Panc1 (cell line): Measurements from ENCODE around the gene SYT1. TPM values are rescaled to one million over a fixed set of nuclear protein-coding genes. Genes with fewer than 3 reads are reported as not detected.

Experiments
- ATAC-seq: fragments of 200-7000 bp; cut with Tn5 transposase; 2 replicates; pipeline ENCODE4 v1.9.1; 2020; ENCODE audit warnings: mild to moderate bottlenecking, moderate library complexity
- BruUV-seq: library from RNA; stranded (reverse); fragments of 400-500 nt; replicated peaks from 2 replicates; lab custom pipeline; 2021; lab: Mats Ljungman, UMichigan
- CTCF ChIA-PET: fragments of 300-600 bp; sonication (Branson Sonifier 250); formaldehyde crosslinking; loops from one replicate; lab custom pipeline; 2022; ENCODE audit warnings: antibody characterized with exemption; lab: Charles Lee
- POLR2A ChIA-PET: fragments of 300-600 bp; sonication (Branson Sonifier 250); formaldehyde crosslinking; loops from one replicate; lab custom pipeline; 2022; ENCODE audit warnings: antibody characterized with exemption; lab: Charles Lee
- DNase-seq: peaks from one replicate; pipeline ENCODE4 v3.0.0-alpha.2; 2010; ENCODE audit warnings: low read depth, low spot score
- H3K27ac ChIP-seq: 2 replicates; pipeline ENCODE4 v1.5.1; 2011; ENCODE audit warnings: mild to moderate bottlenecking, low read length, inconsistent platforms
- H3K27me3 ChIP-seq: fragments of 200-500 bp; sonication (Bioruptor generic); 2 replicates; pipeline ENCODE4 v1.6.0; 2014; ENCODE audit warnings: low read length, inconsistent platforms; ENCODE audit not compliant: control insufficient read depth, insufficient read depth
- H3K36me3 ChIP-seq: fragments of 200-500 bp; sonication (Bioruptor generic); 2 replicates; pipeline ENCODE4 v1.5.1; 2014; ENCODE audit warnings: inconsistent platforms, mild to moderate bottlenecking, low read length, moderate library complexity; ENCODE audit not compliant: control insufficient read depth, insufficient read depth
- H3K4me1 ChIP-seq: 2 replicates; pipeline ENCODE4 v1.5.1; 2011; ENCODE audit warnings: inconsistent platforms, mild to moderate bottlenecking, low read length, moderate library complexity; ENCODE audit not compliant: control insufficient read depth, insufficient read depth
- H3K4me3 ChIP-seq, 2 experiments: 2 replicates each; pipeline ENCODE4 v1.5.1; 2011 to 2012; ENCODE audit warnings: low read depth in 2 of 2, low read length in 2 of 2, mild to moderate bottlenecking in 2 of 2, inconsistent platforms in 1 of 2, moderate library complexity in 1 of 2
- H3K9me3 ChIP-seq: fragments of 200-500 bp; sonication (Bioruptor generic); 2 replicates; pipeline ENCODE4 v1.5.1; 2014; ENCODE audit warnings: low read depth, mild to moderate bottlenecking, inconsistent platforms, low read length, moderate library complexity; ENCODE audit not compliant: control insufficient read depth, insufficient read depth
- POLR2AphosphoS5 ChIP-seq: IDR thresholded peaks from 2 replicates; pipeline ENCODE4 v1.6.1; 2012; ENCODE audit warnings: mild to moderate bottlenecking, low read depth, low read length, moderate library complexity
- REST ChIP-seq, 2 experiments: IDR thresholded peaks; 2 replicates each; pipeline ENCODE4 v1.6.1; 2011 to 2012; ENCODE audit warnings: low read depth in 2 of 2, control low read depth in 1 of 2, low read length in 1 of 2, mild to moderate bottlenecking in 1 of 2, moderate library complexity in 1 of 2; ENCODE audit not compliant: insufficient read depth in 1 of 2
- SIN3A ChIP-seq: IDR thresholded peaks from 2 replicates; pipeline ENCODE4 v1.6.1; 2012; ENCODE audit warnings: low read depth, mild to moderate bottlenecking, low read length, moderate library complexity, borderline replicate concordance; ENCODE audit not compliant: insufficient read depth
- TCF7L2 ChIP-seq: IDR thresholded peaks from 2 replicates; pipeline ENCODE4 v1.6.1; 2011; ENCODE audit warnings: mild to moderate bottlenecking, low read depth, low read length, inconsistent platforms
- in situ Hi-C: cut with HindIII; loops from 2 replicates; pipeline ENCODE4 v1.10.0; 2016; ENCODE audit warnings: low sequenced_read_pairs, low pct_unique_long_range_greater_than_20kb
- intact Hi-C: fragments of 100-400 bp; cut with micrococcal nuclease; formaldehyde crosslinking; loops from one replicate; pipeline ENCODE4 v1.10.0; 2022; ENCODE audit not compliant: unreplicated experiment
- total RNA-seq: library from RNA; stranded (reverse); gene quantifications from one replicate; pipeline ENCODE4 v1.2.1, GENCODE V29; 2021; ENCODE audit not compliant: unreplicated experiment
- TF ChIP-seq, protein P1 (sequence below): fragments of 450-650 bp; IDR thresholded peaks from 2 replicates; pipeline ENCODE4 v1.5.1; 2017; ENCODE audit warnings: mild to moderate bottlenecking

SYT1 gene
- total RNA-seq, 1 experiment from 2014 or later: 3.0 TPM

- BruUV-seq: no TSS peak
- intact Hi-C loops (no loop called here), in situ Hi-C loops (no loop called here)
- ChIA-PET CTCF (no interaction called here), POLR2A (no interaction called here)
- no peak for DNase-seq
- no peak for ATAC-seq
- no peaks in the 10 kb centered on the region for H3K27me3 ChIP-seq
- no peaks in the 10 kb centered on the region for H3K36me3 ChIP-seq
- H3K27ac ChIP-seq: no peak overlapping the region
- no peak overlapping the region for H3K4me3 ChIP-seq
- H3K4me1 ChIP-seq: no peaks in the 10 kb centered on the region
- TF ChIP-seq REST (IDR thresholded peaks at IDR 0.05; ENCODE audit: insufficient read depth in 1 of 2, low read depth in 2 of 2, low read length in 1 of 2): no peak
- no peaks in the 10 kb centered on the region for H3K9me3 ChIP-seq
These were observed 144.0 kb downstream of the SYT1 start for GRCh38 chr12:79008591-79008990.

GRCh38 chr12:79012636-79013035 is 148.1 kb downstream of the SYT1 start:
- Histone ChIP-seq H3K4me3 (no peak overlapping the region), H3K4me1 (no peaks in the 10 kb centered on the region), H3K27ac (no peak overlapping the region), H3K36me3 (no peaks in the 10 kb centered on the region), H3K27me3 (no peaks in the 10 kb centered on the region), H3K9me3 (no peaks in the 10 kb centered on the region)
- ATAC-seq (no peak), DNase-seq (no peak)
- intact Hi-C loops: no loop called here
- no peak for TF ChIP-seq POLR2AphosphoS5
- no peak for TF ChIP-seq REST (IDR thresholded peaks at IDR 0.05; ENCODE audit: insufficient read depth in 1 of 2, low read depth in 2 of 2, low read length in 1 of 2)
- TF ChIP-seq SIN3A: no peak
- TF ChIP-seq, protein P1, sequence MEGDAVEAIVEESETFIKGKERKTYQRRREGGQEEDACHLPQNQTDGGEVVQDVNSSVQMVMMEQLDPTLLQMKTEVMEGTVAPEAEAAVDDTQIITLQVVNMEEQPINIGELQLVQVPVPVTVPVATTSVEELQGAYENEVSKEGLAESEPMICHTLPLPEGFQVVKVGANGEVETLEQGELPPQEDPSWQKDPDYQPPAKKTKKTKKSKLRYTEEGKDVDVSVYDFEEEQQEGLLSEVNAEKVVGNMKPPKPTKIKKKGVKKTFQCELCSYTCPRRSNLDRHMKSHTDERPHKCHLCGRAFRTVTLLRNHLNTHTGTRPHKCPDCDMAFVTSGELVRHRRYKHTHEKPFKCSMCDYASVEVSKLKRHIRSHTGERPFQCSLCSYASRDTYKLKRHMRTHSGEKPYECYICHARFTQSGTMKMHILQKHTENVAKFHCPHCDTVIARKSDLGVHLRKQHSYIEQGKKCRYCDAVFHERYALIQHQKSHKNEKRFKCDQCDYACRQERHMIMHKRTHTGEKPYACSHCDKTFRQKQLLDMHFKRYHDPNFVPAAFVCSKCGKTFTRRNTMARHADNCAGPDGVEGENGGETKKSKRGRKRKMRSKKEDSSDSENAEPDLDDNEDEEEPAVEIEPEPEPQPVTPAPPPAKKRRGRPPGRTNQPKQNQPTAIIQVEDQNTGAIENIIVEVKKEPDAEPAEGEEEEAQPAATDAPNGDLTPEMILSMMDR: no peak
- TF ChIP-seq TCF7L2: no peak
- in situ Hi-C loops: no loop called here
- POLR2A ChIA-PET: no interaction called here
- CTCF ChIA-PET: no interaction called here
- no TSS peak for BruUV-seq
